Hypothalamus (tissue), 51 donors: ENCODE measurements around the gene TRPM2.
"Not testable (repeated sequence)": the region's sequence is repeated elsewhere in the genome, so short reads cannot be mapped to it uniquely, and the experiment has no call there.

Experiments
- DNase-seq, 51 donors: peaks; one replicate each; lab custom pipeline; 2025; lab: John Stamatoyannopoulos, UW

Gene TRPM2

DNA sequence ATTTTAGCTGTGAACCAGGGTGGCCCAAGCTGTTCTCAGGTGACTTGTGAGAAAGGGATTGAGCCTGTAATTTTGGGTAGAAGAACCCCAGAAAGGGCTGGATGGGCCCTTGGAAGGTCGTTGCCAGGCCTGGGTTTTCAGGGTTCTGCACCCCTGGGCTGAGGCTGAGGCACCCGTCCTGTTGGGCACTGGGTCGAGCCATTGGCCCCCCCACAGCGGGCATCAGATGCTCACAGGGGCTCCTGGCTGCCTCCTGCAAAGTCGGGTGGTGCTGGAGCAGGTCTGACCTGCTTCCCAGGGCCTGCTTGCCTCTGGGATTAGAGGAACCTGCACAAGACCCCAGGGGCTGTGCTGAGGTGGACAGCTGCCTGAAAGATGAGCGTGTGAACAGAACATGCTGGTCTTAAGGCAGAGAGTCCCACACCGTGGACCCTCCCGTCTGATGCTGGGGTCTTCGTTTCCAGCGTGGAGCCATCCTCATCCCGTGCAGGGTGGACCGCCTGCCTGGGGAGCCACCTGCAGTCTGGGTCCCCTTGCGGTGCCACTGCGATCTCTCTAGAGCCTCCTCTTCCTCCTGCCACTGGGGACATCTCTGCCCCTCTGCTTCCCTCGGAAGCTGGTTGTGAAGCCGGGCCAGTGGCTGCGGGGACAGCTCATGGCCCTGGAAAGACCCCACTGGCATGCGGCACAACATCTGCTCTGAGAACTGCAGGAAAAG, 1.7 kb upstream of the TRPM2 start:
- DNase-seq = no peak

- DNase-seq = no peak
Observed at GRCh38 chr21:44352253-44352860, 1.1 kb upstream of the TRPM2 start.

GRCh38 chr21:44354001-44354405, 582 bp downstream of the TRPM2 start:
- DNase-seq = no peak

DNA sequence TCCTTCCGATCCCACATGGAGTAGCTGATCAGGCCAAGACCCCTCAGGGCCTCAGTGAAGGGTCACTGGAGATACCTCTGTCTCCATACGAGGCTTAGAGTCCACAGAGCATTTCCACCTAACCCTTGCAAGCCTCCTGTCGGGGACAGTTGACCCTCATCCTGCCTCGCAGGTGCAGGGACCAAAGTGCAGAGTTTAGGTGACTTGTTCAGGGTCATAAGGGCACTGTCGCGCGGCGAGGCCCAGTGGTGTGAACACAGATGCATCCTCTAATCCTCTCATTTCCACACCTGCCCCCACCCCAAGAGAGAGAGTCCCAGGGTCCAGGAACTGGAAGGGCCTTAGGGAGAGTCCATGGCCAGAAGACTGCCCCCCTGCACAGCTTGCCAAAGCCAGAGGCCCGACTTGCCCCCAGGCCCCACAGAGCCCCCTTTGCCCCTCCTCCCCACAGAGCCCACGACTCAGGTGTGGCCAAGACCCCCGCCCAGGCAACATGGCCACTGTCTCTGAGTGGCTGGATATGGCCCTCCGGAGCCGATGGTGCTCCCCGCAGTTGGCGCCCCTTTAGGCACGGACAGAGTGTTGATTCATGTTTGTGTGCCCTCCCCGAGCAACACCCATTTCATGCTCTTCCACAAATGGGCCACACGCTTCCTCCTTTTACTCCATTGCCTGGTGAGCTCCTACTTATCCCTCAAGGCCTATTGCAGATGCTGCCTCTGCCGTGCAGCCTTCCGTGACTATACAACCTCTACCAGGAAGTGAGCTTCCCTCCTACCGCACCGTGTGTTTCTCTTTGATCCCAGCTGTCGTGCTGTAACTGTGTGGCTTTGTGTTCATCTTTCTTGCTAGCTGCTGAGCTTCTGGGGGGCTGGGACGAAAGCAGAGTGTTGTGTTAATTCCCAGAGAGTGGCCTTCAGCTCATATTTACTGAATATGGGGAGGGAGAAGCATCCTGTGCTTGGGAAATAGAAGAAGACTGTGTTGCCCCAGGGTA, 1.7 kb downstream of the TRPM2 start:
- DNase-seq = no peak

GRCh38 chr21:44356160-44356559, 2.7 kb downstream of the TRPM2 start:
- no peak for DNase-seq

- no peak for DNase-seq
Observed at GRCh38 chr21:44356636-44357035, 3.2 kb downstream of the TRPM2 start.

- no peak for DNase-seq
Observed at GRCh38 chr21:44357064-44357837, 3.8 kb downstream of the TRPM2 start.

DNA sequence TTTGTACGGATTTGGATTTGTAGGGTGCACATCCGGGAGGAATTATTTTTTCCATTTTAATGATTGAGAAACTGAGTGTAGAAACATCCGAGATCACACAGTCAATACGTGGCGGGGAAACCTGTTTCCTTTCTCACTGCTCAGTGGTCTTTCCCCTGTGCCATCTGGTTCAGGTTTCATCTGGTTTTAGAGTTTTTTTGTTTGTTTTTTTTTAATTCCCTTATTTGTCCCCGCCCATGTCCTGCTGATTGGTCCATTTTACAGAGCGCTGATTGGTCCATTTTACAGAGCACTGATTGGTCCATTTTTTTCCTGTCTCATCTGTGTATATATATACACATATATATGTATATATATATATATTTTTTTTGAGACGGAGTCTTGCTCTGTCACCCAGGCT, 6.0 kb downstream of the TRPM2 start:
- no peak for DNase-seq

- DNase-seq = no peak
Observed at GRCh38 chr21:44360159-44360558, 6.7 kb downstream of the TRPM2 start.

GRCh38 chr21:44361903-44362302, 8.5 kb downstream of the TRPM2 start:
- DNase-seq = not testable (repeated sequence)

DNA sequence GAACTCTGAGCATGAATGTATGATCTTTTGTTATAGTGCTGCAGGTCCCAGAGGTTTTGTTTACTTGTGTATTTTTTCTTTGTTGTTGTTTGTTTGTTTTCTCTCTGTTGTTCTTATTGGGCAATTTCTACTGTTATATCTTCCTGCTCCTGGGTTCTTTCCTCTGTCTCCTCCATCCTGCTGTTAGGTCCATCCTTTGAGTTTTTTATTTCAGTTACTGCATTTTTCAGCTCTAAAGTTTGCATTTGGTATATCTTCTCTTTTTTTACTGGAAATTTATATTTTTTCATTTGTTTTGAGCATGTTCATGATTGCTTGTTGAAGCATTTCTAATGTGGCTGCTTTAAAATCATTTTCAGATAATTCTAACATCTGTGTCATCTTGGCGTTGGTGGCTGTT, 9.9 kb downstream of the TRPM2 start:
- DNase-seq = no peak

GRCh38 chr21:44364151-44365053, 11.0 kb downstream of the TRPM2 start:
- DNase-seq = no peak

DNA sequence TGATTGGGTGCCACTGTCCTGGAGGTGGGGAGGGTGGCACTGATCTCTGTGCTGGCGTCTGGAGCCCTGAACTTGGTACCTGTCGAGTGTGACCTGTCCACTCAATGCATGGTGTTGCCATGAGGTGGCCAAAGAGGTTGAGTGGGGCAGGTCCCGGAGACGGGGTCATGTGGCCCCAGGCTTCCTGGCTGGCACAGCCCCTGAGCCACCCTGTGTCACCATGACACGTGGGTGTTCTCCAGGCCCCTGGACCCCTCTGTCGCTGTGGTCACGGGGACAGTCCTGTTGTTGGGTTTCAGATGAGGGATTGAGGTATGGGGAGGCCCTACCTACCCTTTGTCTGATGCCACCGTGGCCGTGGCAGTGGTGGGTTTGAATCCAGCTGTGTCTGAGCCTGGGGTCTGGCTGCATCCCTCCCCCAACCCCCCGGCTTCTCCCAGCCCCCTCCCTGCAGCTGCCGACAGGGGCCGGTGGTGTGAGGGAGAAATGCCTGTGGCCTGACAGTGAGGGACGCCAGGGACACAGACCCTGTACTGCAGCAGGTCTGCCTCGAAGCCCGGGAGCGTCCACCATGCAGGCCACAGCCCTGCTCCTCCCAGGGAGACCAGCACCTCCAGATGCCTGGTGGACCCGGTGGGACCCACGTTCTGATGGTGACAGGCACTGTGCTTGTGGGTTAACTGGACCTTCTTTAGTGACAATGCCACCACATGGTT, 12.0 kb downstream of the TRPM2 start:
- DNase-seq = no peak

- DNase-seq = no peak
Observed at GRCh38 chr21:44365967-44366585, 12.7 kb downstream of the TRPM2 start.

DNA sequence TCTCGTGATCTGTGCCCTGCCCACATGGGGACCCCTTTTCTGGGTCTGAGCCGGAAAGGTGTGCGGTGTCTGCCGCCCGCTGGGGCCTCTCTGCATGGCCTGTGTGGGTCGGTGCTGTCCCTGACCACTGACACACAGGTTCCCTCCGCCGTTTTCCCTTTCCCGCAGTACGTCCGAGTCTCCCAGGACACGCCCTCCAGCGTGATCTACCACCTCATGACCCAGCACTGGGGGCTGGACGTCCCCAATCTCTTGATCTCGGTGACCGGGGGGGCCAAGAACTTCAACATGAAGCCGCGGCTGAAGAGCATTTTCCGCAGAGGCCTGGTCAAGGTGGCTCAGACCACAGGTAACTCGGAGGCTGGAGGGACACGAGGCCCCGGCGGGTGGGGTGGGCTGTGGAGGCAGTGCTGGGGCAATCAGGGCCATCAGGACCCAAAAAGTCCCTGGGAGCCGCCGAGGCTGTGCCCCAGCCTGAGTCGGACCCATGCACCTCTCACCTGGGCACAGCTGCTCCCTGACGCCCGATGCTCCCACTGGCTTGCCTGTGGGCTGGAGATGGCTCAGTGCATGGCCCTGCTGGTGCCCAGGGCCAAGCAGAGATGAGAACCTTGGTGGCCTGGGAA, 13.3 kb downstream of the TRPM2 start:
- DNase-seq = no peak

DNA sequence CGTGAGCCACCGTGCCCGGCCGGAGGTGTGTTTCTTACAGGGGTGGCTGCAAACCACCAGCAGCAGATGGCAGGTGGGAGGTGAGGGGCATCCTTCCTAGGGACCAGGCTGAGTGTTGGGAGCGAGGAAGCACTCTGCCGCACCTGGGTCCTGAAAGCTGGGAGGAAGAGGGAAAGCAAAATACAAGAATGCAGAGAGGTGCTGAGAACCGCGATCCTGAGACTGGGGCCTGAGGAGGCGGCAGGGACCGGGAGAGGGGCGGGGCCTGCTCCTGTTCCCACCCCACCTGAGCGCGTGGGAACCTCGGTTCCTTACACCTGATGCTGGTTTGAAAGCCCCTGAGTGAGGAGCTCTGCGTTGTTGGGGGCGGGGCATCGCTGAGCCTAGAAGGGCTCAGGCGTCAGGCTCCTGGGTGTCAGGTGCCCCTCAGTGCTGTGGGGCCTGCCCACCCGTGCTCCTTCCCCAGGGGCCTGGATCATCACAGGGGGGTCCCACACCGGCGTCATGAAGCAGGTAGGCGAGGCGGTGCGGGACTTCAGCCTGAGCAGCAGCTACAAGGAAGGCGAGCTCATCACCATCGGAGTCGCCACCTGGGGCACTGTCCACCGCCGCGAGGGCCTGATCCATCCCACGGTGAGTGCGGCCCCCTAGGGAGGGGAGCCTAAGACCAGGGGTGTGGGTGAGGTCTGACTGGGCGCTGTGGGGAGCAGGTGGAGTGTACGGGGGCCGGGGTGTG, 15.5 kb downstream of the TRPM2 start:
- peak in 2 of 51 donors; percentile 9 to 42 for DNase-seq

GRCh38 chr21:44370027-44370735, 16.8 kb downstream of the TRPM2 start:
- DNase-seq = no peak
